ENCODE measurements around the gene FXN.
"Not testable (repeated sequence)": the region's sequence is repeated elsewhere in the genome, so short reads cannot be mapped to it uniquely, and the experiment has no call there.

Gene FXN

GRCh38 chr9:69066955-69067354 is 31.4 kb downstream of the FXN start:
- DNase-seq (ENCODE audit: low read depth in 2 of 2): no peak

- no peak for DNase-seq (ENCODE audit: low read depth in 2 of 2)
Measured at GRCh38 chr9:69070201-69070600, 34.6 kb downstream of the FXN start.

GRCh38 chr9:69071059-69071458 is 35.5 kb downstream of the FXN start:
- DNase-seq (ENCODE audit: low read depth in 2 of 2): no peak

GRCh38 chr9:69073103-69073502 is 37.6 kb downstream of the FXN start:
- DNase-seq (ENCODE audit: low read depth in 2 of 2): no peak

- DNase-seq (ENCODE audit: low read depth in 2 of 2): no peak
Measured at GRCh38 chr9:69074801-69075200, 39.2 kb downstream of the FXN start.

- no peak for DNase-seq (ENCODE audit: low read depth in 2 of 2)
Measured at GRCh38 chr9:69076550-69076949, 41.0 kb downstream of the FXN start.

- no peak for DNase-seq (ENCODE audit: low read depth in 2 of 2)
Measured at GRCh38 chr9:69078069-69078468, 42.5 kb downstream of the FXN start.

- DNase-seq (ENCODE audit: low read depth in 2 of 2): no peak
Measured at GRCh38 chr9:69078581-69078980, 43.0 kb downstream of the FXN start.

- no peak for DNase-seq (ENCODE audit: low read depth in 2 of 2)
Measured at GRCh38 chr9:69079186-69079585, 43.6 kb downstream of the FXN start.

GRCh38 chr9:69081261-69081660 is 45.7 kb downstream of the FXN start:
- DNase-seq (ENCODE audit: low read depth in 2 of 2): no peak

- DNase-seq (ENCODE audit: low read depth in 2 of 2): no peak
Measured at GRCh38 chr9:69083321-69083720, 47.8 kb downstream of the FXN start.

GRCh38 chr9:69085569-69086283 is 50.2 kb downstream of the FXN start:
- DNase-seq (ENCODE audit: low read depth in 2 of 2): no peak

- no peak for DNase-seq (ENCODE audit: low read depth in 2 of 2)
Measured at GRCh38 chr9:69086312-69086711, 50.8 kb downstream of the FXN start.

GRCh38 chr9:69086769-69087168 is 51.2 kb downstream of the FXN start:
- DNase-seq (ENCODE audit: low read depth in 2 of 2): no peak

- no peak for DNase-seq (ENCODE audit: low read depth in 2 of 2)
Measured at GRCh38 chr9:69089082-69089481, 53.5 kb downstream of the FXN start.

GRCh38 chr9:69089491-69089890 is 53.9 kb downstream of the FXN start:
- DNase-seq (ENCODE audit: low read depth in 2 of 2): no peak

GRCh38 chr9:69090140-69090750 is 54.7 kb downstream of the FXN start:
- no peak for DNase-seq (ENCODE audit: low read depth in 2 of 2)

GRCh38 chr9:69090946-69091345 is 55.4 kb downstream of the FXN start:
- DNase-seq (ENCODE audit: low read depth in 2 of 2): no peak

GRCh38 chr9:69093471-69094103 is 58.0 kb downstream of the FXN start:
- no peak for DNase-seq (ENCODE audit: low read depth in 2 of 2)

GRCh38 chr9:69094361-69095135 is 59.0 kb downstream of the FXN start:
- DNase-seq (ENCODE audit: low read depth in 2 of 2): not testable (repeated sequence)

GRCh38 chr9:69097064-69097463 is 61.5 kb downstream of the FXN start:
- no peak for DNase-seq (ENCODE audit: low read depth in 2 of 2)

GRCh38 chr9:69097923-69098593 is 62.5 kb downstream of the FXN start:
- DNase-seq (ENCODE audit: low read depth in 2 of 2): no peak
